Lung microvascular endothelial cell (primary cell): ENCODE results near the gene STK40. TPM values are rescaled to one million over a fixed set of nuclear protein-coding genes. Genes with fewer than 3 reads are reported as not detected.

Source experiments
- DNase-seq, 2 donors: peaks; one replicate each; pipeline versions ENCODE4 v3.0.0 to v3.0.0-alpha.2; 2010; ENCODE audit warnings: low read depth in 2 of 2
- total RNA-seq: library from RNA; depleted of rRNA; stranded (reverse); fragments of >200 nt; gene quantifications from 2 replicates; pipeline ENCODE4 v1.2.1, GENCODE V29; 2014

Gene STK40
- total RNA-seq = 11.3 and 21.6 TPM in 2 replicates

DNA sequence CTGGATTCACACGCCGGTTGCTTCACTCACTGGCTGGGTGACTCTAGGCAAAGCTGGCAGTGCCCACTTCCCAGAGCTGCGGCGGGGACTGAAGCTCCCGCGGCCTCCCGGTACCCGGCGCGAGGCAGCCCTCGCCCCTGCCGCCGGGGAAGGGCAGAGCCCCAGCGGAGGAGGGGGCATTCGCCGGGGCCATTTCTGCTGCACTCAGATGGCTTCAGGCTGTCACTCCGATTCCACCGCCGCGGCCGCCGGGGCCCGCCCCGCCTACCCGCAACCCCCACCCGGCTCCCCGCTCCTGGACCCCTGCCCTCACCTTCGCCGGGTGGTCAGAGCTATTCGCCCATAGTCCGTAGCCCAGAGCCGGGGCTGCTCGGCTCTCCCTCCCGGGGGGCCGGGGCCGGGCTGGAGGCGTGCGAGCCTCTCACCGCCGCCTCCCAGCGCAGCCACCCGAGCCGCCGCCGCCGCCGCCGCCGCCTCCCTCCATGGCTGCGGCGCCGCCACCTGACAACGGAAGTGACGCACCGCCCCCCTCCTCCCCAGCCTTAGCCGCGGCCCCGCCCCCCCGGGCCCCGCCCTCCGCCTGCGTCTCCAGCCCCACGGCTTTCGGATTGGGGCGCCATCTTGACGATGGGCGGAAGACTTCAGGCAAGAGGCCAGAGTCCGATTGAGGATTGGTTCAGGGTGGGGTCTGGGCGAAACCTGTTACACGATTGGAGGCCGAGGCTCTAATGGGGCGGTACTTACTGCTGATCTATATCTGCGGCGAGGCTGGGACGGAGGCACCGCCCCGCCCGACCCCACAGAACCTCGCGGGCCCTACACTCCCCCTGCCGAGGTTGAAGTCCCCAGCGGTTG, at the start of gene STK40:
STK40 (minus strand) TSS at position 515 of the 855 bp plus-strand sequence. CDS start 24,592 bp downstream, outside the sequence.
- peak; percentile 100 for DNase-seq

DNA sequence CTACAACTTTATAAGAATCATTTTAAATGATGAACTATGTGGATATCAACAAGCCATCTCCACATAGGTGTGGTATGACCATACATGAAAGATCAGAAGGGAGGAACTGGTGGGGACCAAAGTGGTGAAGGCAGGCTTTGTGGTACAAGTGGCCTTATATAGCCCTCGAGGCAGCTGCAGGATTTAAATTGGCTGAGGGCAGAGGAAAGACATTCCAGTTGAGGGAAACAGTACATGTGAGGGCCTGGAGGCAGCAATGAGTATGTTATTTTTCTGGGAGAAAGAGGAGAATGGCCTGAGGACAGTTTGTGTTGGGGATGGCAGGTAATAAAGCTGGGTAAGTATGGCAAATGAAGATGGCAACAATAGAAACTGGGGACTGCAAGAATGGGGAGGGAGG, 47.4 kb upstream of the STK40 start:
- DNase-seq = no peak

DNA sequence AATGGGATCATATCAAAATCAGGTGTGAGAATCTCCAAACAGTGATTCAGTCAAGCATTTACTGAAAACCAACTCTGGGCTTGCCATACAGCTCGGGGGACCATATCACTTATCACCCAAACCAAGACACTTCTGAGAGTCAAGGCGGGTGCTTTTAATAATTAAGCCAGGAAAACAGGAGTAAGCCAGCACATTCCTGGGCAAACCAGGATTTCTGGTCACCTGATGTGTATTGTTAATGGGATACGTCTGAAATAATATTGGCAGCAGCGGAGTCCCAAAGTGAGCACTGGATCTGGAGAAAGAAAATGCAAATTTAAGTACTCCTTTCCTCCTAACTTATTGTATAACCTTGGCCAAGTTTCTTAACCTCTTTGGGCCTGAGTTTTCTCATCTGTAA, 46.9 kb upstream of the STK40 start:
- peak; percentile 13 to 63 for DNase-seq

DNA sequence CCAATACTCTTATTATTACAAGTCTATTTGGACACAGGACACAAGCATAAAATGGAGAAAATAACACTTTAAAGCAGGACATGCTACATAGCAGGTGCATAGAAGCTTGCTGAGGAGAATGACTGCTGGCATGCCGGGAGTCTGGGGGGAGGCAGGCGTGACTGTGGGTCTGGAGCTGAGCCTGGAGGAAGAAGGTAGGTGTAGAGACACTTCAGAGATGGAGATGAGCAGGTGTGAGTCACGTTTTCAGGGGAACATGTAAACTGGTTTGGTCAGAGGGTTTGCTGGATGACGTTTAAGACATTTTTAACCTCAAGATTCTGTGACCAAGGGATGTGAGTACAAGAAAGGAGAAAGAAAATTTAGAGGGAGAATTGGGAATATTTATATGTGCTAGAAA, 40.1 kb upstream of the STK40 start:
- DNase-seq = no peak

DNA sequence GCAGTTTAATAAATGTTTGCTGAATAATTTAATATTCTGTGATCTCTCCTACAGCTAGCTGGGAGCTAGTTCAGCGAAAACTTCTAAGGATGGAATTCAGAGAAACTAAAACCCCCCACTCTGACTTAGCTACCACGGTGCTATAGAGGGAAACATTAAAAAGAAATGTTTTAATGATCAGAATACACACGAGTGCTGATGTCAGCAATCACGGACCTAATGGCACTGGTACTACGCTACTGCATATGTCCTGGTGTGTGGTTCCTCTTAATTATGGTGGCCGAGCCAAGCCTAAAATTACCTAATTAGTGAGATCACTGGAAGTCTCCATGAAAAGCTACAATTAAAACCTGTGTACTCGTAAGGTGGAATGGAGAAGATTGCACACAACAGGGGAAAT, 35.9 kb upstream of the STK40 start:
- DNase-seq = no peak

- DNase-seq = peak; percentile 80 to 86
These were observed 35.2 kb upstream of the STK40 start for GRCh38 chr1:36420836-36421317.

- DNase-seq = no peak
These were observed 34.7 kb upstream of the STK40 start for GRCh38 chr1:36420409-36420808.

DNA sequence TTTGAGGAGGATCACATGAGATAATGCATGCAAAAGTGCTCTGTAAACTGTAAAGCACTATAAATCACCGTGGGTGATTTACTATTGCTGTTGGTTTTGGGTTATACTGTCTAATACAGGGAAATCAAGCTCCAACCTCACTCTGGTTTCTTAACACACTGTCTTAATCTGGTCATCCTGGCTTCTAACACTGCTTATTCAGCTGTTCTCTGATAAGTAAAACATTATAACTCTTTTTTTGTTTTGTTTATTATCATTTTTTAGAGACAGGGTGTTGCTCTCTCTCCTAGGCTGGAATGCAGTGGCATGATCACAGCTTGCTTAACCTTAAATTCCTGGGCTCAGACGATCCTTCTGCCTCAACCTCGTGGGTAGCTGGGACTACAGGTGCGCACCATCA, 33.8 kb upstream of the STK40 start:
- DNase-seq = no peak

DNA sequence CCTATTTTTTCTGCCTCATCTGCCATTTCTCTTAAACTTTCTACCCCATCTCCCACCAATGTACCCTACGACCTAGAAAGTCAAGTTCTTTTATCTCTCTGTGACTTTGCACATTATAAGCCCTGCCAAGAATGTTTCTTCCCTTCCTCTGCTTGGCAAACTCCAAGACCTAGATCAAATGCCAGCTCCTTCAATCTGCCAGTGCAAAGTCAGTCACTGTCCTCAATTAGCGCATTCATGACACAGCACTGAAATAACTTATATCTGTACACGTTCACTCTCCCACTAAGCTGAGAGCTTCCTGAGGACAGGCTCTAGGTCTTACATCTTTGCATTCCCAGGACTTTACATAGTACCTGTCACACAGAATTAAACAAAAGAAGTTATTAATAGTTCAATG, 33.4 kb upstream of the STK40 start:
- DNase-seq = no peak

DNA sequence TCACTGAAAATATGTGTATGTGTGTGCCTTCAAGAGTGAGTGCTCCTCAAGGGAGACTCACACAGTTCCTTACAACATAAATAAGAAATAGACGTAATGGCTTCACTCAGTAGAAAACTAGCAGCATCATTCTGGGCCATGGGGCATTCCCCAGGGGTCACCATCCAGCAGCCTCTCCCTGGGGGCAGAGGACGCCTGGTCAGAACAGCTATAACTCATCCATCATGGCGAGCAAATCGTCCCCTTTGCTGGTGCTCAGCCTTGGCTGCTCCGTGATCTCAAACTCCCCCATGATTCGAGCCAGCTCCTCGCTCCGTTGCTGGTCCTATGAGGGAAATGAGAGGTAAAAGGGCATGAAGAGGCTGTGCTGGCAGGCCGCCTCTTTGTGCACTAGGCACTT, 32.2 kb upstream of the STK40 start:
- no peak for DNase-seq

- DNase-seq = no peak
These were observed 30.1 kb upstream of the STK40 start for GRCh38 chr1:36415661-36416326.

- no peak for DNase-seq
These were observed 28.7 kb upstream of the STK40 start for GRCh38 chr1:36414384-36414783.

- peak; percentile 59 to 62 for DNase-seq
These were observed 26.2 kb upstream of the STK40 start for GRCh38 chr1:36411674-36412648.

- DNase-seq = no peak
These were observed 22.8 kb upstream of the STK40 start for GRCh38 chr1:36408479-36408878.

DNA sequence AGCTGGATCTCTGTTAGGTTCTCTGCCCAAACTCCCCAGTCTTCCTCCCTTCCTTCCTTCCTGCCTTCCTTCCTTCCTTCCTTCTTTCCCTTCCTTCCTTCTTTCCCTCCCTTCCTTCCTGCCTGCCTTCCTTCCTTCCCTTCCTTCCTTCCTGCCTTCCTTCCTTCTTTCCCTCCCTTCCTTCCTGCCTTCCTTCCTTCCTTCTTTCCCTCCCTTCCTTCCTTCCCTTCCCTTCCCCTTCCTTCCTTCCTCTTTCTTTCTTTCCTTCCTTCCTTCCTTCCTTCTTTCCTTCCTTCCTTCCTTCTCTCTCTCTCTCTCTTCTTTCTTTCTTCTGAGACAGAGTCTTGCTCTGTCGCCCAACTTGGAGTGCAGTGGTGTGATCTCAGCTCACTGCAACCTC, 20.7 kb upstream of the STK40 start:
- no peak for DNase-seq

- no peak for DNase-seq
These were observed 16.8 kb upstream of the STK40 start for GRCh38 chr1:36402504-36402890.

GRCh38 chr1:36401602-36402503, 16.1 kb upstream of the STK40 start:
- no peak for DNase-seq

DNA sequence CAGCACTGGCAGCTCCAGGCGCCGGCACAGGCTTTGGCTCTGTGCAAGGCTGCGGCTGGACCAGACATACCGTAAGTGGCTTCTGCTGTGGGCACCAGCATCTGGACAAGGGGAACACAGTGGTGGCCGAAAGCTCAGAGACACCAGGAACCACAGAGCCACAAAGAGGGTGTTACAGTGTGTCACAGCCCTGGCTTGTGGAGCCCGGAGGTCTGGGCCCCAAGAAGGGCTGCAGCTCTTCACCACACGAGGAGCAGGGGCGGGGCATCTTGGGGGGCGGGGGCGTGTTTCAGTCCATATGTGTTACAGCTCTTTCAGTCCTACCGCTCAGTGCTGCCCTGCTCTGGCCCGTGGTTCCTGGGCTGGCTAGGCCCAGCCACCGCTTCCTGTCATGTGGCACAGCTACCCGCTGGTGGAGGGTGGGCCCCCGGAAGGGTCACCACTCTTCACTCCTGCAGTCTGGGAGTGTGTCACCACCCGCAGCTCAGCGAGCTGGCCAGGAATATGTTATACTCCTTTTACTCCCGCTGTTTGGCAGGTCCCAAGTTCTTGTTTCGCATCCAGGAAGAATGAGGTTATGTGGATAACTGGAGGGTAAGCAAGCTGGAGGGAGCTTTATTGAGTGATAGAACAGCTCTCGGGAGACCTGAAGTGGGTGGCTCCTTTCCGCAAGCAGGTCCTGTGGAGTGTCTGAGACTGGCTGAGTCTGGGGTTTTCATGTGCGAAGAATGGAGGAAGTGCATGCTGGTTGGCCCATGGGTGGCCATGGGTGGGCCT, 15.3 kb upstream of the STK40 start:
- DNase-seq = peak; percentile 62 to 65

GRCh38 chr1:36400514-36400824, 14.7 kb upstream of the STK40 start:
- DNase-seq = no peak

DNA sequence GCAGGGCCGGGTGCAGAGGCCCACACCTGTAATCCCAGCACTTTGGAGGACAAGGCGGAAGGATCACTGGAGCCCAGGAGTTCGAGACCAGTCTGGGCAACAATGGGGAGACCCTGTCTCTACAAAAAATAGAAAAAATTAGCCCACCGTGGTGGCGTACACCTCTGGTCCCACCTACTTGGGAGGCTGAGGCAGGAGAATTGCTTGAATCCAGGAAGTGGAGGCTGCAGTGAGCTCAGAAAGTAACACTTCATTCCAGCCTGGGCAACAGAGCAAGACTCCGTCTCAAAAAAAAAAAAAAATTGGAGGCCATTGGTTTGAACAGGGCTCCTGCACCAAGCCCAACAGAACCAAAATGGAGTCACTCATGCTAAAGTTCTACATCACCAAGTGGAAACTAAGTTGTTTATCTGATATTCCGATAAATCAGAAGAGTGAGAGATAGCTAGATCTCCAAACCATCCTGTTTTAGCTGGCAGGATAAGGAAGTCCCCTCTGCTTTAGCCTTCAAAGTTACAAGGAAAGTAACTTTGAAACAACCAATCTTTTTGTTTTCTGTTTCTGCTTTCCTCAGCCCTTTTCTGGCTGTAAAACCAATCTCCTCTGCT, 12.8 kb upstream of the STK40 start:
- no peak for DNase-seq
